Lower leg skin (tissue), 3 donors: ENCODE results near the gene AKAP9.

ENCODE experiments used
- POLR2A ChIP-seq, 2 donors: fragments of 450-650 bp; IDR thresholded peaks; one replicate each; pipeline ENCODE4 v1.6.1; 2016 to 2017; ENCODE audit warnings: antibody characterized with exemption in 2 of 2, mild to moderate bottlenecking in 1 of 2, moderate library complexity in 1 of 2
- TF ChIP-seq, protein P1 (sequence below), 3 donors: fragments of 450-650 bp; IDR thresholded peaks; one replicate each; pipeline ENCODE4 v1.5.1; 2016; ENCODE audit warnings: antibody characterized with exemption in 3 of 3, mild to moderate bottlenecking in 3 of 3, moderate library complexity in 2 of 3

DNA sequence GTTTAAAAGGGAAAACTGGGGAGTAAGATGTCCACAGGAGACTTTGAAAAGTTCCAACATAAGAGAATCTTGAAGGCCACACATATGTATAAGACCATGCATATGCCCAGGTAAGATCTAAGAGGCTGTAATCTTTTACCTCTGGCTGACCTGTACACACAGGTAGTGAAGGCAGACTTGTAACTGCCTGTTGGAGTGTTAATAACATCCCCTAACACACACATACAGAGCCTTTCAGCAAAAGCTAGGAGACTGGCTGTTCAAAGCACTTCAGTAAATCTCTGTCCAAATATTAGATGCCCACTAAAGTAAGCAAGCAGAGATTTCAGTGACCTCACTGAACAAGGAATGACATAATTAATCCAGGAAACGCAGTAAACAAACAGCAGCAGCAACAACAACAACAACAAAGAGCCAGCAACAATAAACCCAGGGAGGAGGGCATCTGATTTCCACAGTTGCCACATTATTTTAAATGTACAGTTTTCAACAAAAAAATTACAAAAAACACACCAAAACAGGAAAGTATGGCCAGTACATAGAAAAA, 178.6 kb downstream of the AKAP9 start:
- TF ChIP-seq, protein P1, sequence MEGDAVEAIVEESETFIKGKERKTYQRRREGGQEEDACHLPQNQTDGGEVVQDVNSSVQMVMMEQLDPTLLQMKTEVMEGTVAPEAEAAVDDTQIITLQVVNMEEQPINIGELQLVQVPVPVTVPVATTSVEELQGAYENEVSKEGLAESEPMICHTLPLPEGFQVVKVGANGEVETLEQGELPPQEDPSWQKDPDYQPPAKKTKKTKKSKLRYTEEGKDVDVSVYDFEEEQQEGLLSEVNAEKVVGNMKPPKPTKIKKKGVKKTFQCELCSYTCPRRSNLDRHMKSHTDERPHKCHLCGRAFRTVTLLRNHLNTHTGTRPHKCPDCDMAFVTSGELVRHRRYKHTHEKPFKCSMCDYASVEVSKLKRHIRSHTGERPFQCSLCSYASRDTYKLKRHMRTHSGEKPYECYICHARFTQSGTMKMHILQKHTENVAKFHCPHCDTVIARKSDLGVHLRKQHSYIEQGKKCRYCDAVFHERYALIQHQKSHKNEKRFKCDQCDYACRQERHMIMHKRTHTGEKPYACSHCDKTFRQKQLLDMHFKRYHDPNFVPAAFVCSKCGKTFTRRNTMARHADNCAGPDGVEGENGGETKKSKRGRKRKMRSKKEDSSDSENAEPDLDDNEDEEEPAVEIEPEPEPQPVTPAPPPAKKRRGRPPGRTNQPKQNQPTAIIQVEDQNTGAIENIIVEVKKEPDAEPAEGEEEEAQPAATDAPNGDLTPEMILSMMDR (IDR thresholded peaks at IDR 0.05): no peak
- no peak for TF ChIP-seq POLR2A (IDR thresholded peaks at IDR 0.05)
